Measurements from ENCODE around the gene RGS11. TPM values are rescaled to one million over a fixed set of nuclear protein-coding genes. Genes with fewer than 3 reads are reported as not detected.

The RGS11 gene
- total RNA-seq, 2 experiments from 2014 or later, result not detected

DNA sequence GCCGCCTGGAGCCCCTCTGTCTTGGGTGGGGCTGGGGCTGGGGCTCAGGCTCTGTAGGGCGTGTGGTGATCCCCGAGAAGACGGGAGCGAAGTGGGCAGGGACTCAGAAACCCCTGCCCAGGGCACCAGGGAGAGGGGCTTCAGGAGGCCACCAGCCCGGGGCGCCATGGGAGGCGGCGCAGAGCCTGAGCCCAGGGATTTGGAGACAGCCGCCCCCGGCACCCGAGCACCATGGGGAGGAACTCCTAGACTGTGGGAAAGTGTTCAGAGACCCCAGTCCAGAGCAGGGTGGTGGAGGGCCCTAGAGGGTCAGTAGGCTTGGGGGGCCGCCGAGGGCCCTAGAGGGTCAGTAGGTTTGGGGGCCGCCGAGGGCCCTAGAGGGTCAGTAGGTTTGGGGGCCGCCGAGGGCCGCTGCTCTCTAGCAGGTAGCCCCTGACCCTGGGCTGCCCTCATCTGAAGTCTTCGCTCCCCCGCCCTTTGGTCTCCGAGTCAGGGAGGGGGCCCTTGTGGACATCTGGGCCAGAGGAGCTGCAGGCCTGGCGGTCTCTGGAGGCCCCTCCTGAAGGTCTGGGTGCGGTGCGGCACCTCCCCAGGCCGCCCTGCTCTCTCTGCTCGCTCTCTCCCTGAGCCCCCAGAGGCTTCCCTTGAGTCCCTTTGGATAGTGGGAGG lies 5.4 kb upstream of the RGS11 start:
- Histone ChIP-seq H3K79me2 (ENCODE audit: insufficient read depth, low read depth, low read length) (no peaks in the 10 kb centered on the region), H3K4me1 (ENCODE audit: insufficient read depth, low read length, poor library complexity, severe bottlenecking) (no peaks in the 10 kb centered on the region), H3K4me2 (ENCODE audit: low read length) (no peak overlapping the region), H3K27ac (ENCODE audit: low read depth, low read length, poor library complexity, severe bottlenecking) (no peak overlapping the region), H3K9me2 (ENCODE audit: insufficient read depth, low read length) (no peaks in the 10 kb centered on the region), H4K20me1 (ENCODE audit: insufficient read depth, low read length) (no peaks in the 10 kb centered on the region), H3K9me3 (ENCODE audit: low read length) (no peaks in the 10 kb centered on the region), H3K36me3 (ENCODE audit: insufficient read depth, low read length) (no peaks in the 10 kb centered on the region), H2AFZ (ENCODE audit: low read length) (no peak overlapping the region), H3K4me3 (ENCODE audit: low read depth, low read length, poor library complexity, severe bottlenecking) (no peak overlapping the region)
- POLR2A ChIA-PET, result no interaction called here
- TF ChIP-seq EZH2phosphoT487 (IDR thresholded peaks at IDR 0.05; ENCODE audit: borderline replicate concordance, low read depth, low read length) (no peak), CTCF (conservative IDR thresholded peaks at IDR 0.05; ENCODE audit: low read length) (no peak)
- DNase-seq (ENCODE audit: low spot score), result no peak
- no TSS peak for BruUV-seq (replicated peaks)
- CTCF ChIA-PET (ENCODE audit: unreplicated experiment), result no interaction called here
- intact Hi-C loops (cut with micrococcal nuclease; ENCODE audit: unreplicated experiment), result no loop called here

DNA sequence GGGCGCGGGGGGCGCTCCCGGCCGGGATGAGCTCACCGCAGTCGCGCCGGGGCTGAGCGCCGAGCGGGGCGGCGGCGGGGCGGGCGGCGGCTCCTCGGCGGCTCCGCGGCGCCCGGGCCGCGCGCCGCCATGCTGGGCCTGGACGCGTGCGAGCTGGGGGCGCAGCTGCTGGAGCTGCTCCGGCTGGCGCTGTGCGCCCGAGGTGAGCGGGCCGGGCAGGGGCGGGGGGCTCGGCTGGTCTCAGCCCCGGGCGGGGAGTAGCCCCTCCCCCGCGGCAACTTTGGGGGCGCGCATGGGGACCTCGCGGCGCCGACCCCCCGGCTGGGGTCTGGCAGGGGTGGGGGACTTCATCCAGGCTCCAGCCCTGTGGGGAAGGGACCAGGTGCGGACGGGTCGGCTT lies 4.8 kb upstream of the RGS11 start, which contains the start of gene ARHGDIG:
Gene ARHGDIG (plus strand): TSS at position 40 of the 400 bp plus-strand sequence. CDS start 90 bp downstream, at position 130.
- ChIA-PET CTCF (ENCODE audit: unreplicated experiment) (no interaction called here), POLR2A (no interaction called here)
- DNase-seq (ENCODE audit: low spot score), result no peak
- intact Hi-C loops (cut with micrococcal nuclease; ENCODE audit: unreplicated experiment), result no loop called here
- Histone ChIP-seq H2AFZ (ENCODE audit: low read length) (no peak within 1 kb of the TSS), H4K20me1 (ENCODE audit: insufficient read depth, low read length) (no peaks in the 10 kb centered on the region), H3K4me3 (ENCODE audit: low read depth, low read length, poor library complexity, severe bottlenecking) (no peak within 1 kb of the TSS), H3K9me2 (ENCODE audit: insufficient read depth, low read length) (no peaks in the 10 kb centered on the region), H3K27ac (ENCODE audit: low read depth, low read length, poor library complexity, severe bottlenecking) (no peak within 1 kb of the TSS), H3K79me2 (ENCODE audit: insufficient read depth, low read depth, low read length) (no peaks in the 10 kb centered on the region), H3K36me3 (ENCODE audit: insufficient read depth, low read length) (no peaks in the 10 kb centered on the region), H3K4me1 (ENCODE audit: insufficient read depth, low read length, poor library complexity, severe bottlenecking) (no peaks in the 10 kb centered on the region), H3K4me2 (ENCODE audit: low read length) (no peak within 1 kb of the TSS), H3K9me3 (ENCODE audit: low read length) (no peaks in the 10 kb centered on the region)
- BruUV-seq (replicated peaks), result no TSS peak
- TF ChIP-seq EZH2phosphoT487 (IDR thresholded peaks at IDR 0.05; ENCODE audit: borderline replicate concordance, low read depth, low read length) (no peak), CTCF (conservative IDR thresholded peaks at IDR 0.05; ENCODE audit: low read length) (no peak)

GRCh38 chr16:280005-280460 lies 4.3 kb upstream of the RGS11 start:
- BruUV-seq (replicated peaks), result no TSS peak
- Histone ChIP-seq H3K79me2 (ENCODE audit: insufficient read depth, low read depth, low read length) (no peaks in the 10 kb centered on the region), H3K4me3 (ENCODE audit: low read depth, low read length, poor library complexity, severe bottlenecking) (no peak overlapping the region), H4K20me1 (ENCODE audit: insufficient read depth, low read length) (no peaks in the 10 kb centered on the region), H3K9me3 (ENCODE audit: low read length) (no peaks in the 10 kb centered on the region), H3K36me3 (ENCODE audit: insufficient read depth, low read length) (no peaks in the 10 kb centered on the region), H3K27ac (ENCODE audit: low read depth, low read length, poor library complexity, severe bottlenecking) (no peak overlapping the region), H3K9me2 (ENCODE audit: insufficient read depth, low read length) (no peaks in the 10 kb centered on the region), H2AFZ (ENCODE audit: low read length) (no peak overlapping the region), H3K4me2 (ENCODE audit: low read length) (no peak overlapping the region), H3K4me1 (ENCODE audit: insufficient read depth, low read length, poor library complexity, severe bottlenecking) (no peaks in the 10 kb centered on the region)
- POLR2A ChIA-PET, result no interaction called here
- no peak for DNase-seq (ENCODE audit: low spot score)
- TF ChIP-seq EZH2phosphoT487 (IDR thresholded peaks at IDR 0.05; ENCODE audit: borderline replicate concordance, low read depth, low read length), result no peak
- TF ChIP-seq CTCF (conservative IDR thresholded peaks at IDR 0.05; ENCODE audit: low read length), result no peak
- CTCF ChIA-PET (ENCODE audit: unreplicated experiment), result no interaction called here
- intact Hi-C loops (cut with micrococcal nuclease; ENCODE audit: unreplicated experiment), result no loop called here
